Glutamatergic neuron (in vitro differentiated cells): ENCODE data around the gene RLIM. TPM values are rescaled to one million over a fixed set of nuclear protein-coding genes. Genes with fewer than 3 reads are reported as not detected.
"Not testable (repeated sequence)": the region's sequence is repeated elsewhere in the genome, so short reads cannot be mapped to it uniquely, and the experiment has no call there.

Experiments used
- DNase-seq: peaks from one replicate; pipeline ENCODE4 v3.0.0; 2022
- H3K27ac Mint-ChIP-seq: one replicate; pipeline ENCODE4 v1.8.0; 2020; ENCODE audit warnings: mild to moderate bottlenecking, mixed read lengths, inconsistent platforms; ENCODE audit not compliant: unreplicated experiment
- H3K27me3 Mint-ChIP-seq: one replicate; pipeline ENCODE4 v1.8.0; 2020; ENCODE audit warnings: mild to moderate bottlenecking, moderate library complexity, mixed read lengths, inconsistent platforms; ENCODE audit not compliant: unreplicated experiment
- H3K36me3 Mint-ChIP-seq: one replicate; pipeline ENCODE4 v1.8.0; 2020; ENCODE audit warnings: mild to moderate bottlenecking, mixed read lengths, inconsistent platforms; ENCODE audit not compliant: unreplicated experiment
- H3K4me1 Mint-ChIP-seq: one replicate; pipeline ENCODE4 v1.8.0; 2020; ENCODE audit warnings: mild to moderate bottlenecking, low read depth, mixed read lengths, inconsistent platforms; ENCODE audit not compliant: unreplicated experiment
- H3K4me3 Mint-ChIP-seq: one replicate; pipeline ENCODE4 v1.8.0; 2020; ENCODE audit warnings: mild to moderate bottlenecking, mixed read lengths, inconsistent platforms; ENCODE audit not compliant: unreplicated experiment
- H3K9me3 Mint-ChIP-seq: one replicate; pipeline ENCODE4 v1.8.0; 2020; ENCODE audit warnings: mild to moderate bottlenecking, moderate library complexity, mixed read lengths, inconsistent platforms; ENCODE audit not compliant: unreplicated experiment
- long read RNA-seq: library from polyadenylated mRNA; unstranded; transcript quantifications from one replicate; pipeline ENCODE4 v2.0.0, GENCODE V29; 2020; ENCODE audit not compliant: unreplicated experiment
- total RNA-seq: library from RNA; stranded (reverse); fragmentation: NEBNext Ultra II Directional; extraction: Animal tissue kit (Norgen Biotek cat#: 25700); gene quantifications from one replicate; pipeline ENCODE4 v1.2.1, GENCODE V29; 2021; ENCODE audit not compliant: unreplicated experiment
- TF ChIP-seq, protein P1 (sequence below): fragments of 200-600 bp; sonication (generic); IDR thresholded peaks from one replicate; pipeline ENCODE4 v1.5.0; 2021; ENCODE audit not compliant: partially characterized antibody, unreplicated experiment

RLIM gene, protein sequence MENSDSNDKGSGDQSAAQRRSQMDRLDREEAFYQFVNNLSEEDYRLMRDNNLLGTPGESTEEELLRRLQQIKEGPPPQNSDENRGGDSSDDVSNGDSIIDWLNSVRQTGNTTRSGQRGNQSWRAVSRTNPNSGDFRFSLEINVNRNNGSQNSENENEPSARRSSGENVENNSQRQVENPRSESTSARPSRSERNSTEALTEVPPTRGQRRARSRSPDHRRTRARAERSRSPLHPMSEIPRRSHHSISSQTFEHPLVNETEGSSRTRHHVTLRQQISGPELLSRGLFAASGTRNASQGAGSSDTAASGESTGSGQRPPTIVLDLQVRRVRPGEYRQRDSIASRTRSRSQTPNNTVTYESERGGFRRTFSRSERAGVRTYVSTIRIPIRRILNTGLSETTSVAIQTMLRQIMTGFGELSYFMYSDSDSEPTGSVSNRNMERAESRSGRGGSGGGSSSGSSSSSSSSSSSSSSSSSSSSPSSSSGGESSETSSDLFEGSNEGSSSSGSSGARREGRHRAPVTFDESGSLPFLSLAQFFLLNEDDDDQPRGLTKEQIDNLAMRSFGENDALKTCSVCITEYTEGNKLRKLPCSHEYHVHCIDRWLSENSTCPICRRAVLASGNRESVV
- total RNA-seq, result 59.4 TPM
- long read RNA-seq, full-length matches to known transcripts, result 7 of 13 reads
- long read RNA-seq, partial matches to known transcripts, result 0 of 13 reads
- long read RNA-seq, other reads (novel, unspliced or antisense), result 6 of 13 reads

DNA sequence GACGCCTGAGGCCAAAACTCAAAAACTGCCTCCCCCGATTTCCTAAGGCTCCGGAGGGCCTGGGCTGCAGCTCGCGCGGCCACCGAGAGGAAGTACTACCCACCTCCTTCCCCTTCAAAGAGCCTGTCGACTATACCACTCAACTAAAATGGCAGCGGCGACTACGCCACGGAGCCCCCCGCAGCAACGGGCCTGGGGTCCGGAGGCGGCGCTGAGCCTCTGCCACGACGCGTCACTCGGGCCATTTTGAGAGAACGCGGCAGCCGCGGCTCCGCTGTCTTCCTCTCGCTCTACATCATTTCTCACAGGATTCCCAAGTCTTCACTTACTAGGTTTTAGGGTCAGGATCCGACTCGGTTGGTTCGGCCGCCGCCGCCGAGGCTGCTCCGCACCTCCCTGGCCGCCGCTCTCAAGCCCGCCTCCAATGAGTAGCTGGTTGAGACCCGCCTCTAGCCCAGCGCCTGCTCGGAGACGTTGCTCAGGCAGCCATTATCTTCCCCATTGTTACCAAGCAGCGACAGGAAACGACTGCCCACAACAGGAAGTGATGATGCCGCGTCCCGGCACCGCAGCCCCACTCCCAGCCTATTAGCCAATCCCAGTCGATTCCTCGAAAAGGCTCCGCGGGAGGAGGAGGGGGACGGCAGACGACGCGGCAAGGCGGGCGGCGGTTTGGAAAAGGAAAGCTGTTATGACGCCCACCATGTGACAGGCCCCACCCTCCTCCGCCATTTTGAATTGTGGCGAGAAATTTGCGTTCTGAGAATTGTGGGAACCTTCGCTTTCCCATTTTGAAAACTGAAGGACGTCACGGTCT, at the start of gene RLIM:
Gene RLIM (minus strand): TSS at position 532 of the 817 bp plus-strand sequence. CDS start 18,647 bp downstream, outside the sequence.
- Mint-ChIP-seq H3K4me1 (peaks cover 2% of the 10 kb centered on the region), H3K27ac (peak within 1 kb of the TSS; percentile 94), H3K9me3 (peaks cover 2% of the 10 kb centered on the region), H3K4me3 (peak within 1 kb of the TSS; percentile 93), H3K27me3 (no peaks in the 10 kb centered on the region), H3K36me3 (no peaks in the 10 kb centered on the region)
- peak; percentile 86 for DNase-seq
- TF ChIP-seq, protein P1, sequence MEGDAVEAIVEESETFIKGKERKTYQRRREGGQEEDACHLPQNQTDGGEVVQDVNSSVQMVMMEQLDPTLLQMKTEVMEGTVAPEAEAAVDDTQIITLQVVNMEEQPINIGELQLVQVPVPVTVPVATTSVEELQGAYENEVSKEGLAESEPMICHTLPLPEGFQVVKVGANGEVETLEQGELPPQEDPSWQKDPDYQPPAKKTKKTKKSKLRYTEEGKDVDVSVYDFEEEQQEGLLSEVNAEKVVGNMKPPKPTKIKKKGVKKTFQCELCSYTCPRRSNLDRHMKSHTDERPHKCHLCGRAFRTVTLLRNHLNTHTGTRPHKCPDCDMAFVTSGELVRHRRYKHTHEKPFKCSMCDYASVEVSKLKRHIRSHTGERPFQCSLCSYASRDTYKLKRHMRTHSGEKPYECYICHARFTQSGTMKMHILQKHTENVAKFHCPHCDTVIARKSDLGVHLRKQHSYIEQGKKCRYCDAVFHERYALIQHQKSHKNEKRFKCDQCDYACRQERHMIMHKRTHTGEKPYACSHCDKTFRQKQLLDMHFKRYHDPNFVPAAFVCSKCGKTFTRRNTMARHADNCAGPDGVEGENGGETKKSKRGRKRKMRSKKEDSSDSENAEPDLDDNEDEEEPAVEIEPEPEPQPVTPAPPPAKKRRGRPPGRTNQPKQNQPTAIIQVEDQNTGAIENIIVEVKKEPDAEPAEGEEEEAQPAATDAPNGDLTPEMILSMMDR, result no peak

DNA sequence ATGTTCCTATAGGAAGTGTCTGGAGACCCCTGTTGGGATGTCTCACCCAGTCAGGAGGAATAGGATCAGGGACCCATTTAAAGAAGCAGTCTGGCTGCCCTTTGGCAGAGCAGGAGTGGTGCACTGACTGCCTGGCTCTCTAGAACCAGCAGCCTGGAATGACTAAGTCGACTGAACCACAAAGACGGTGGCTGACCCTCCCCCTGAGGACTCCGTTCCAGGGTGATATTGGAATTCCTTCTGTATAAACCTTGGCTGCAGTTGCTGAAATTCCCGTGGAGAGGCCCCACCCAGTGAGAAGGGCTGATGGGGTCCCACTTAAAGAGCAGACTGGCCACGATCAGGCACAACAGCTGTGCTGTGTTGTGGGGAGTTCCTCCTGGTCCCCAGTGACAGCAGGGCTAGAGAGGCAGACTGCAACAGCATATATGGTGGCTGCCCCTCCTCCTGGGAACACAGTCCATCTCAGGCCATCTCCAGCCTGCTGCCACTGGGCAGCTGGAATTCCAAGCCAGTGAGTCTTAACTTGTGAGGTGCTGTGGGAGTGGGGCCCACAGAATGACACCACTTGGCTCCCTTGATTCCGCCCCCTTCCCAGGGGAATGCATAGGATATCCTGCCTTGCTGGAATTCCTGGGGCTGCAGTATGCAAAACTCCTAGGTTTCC, 41.8 kb upstream of the RLIM start:
- no peak for DNase-seq
- Mint-ChIP-seq H3K4me1 (no peaks in the 10 kb centered on the region), H3K36me3 (no peaks in the 10 kb centered on the region), H3K27me3 (no peaks in the 10 kb centered on the region), H3K27ac (no peak overlapping the region), H3K9me3 (no peaks in the 10 kb centered on the region), H3K4me3 (no peak overlapping the region)
- TF ChIP-seq, protein P1, result no peak

DNA sequence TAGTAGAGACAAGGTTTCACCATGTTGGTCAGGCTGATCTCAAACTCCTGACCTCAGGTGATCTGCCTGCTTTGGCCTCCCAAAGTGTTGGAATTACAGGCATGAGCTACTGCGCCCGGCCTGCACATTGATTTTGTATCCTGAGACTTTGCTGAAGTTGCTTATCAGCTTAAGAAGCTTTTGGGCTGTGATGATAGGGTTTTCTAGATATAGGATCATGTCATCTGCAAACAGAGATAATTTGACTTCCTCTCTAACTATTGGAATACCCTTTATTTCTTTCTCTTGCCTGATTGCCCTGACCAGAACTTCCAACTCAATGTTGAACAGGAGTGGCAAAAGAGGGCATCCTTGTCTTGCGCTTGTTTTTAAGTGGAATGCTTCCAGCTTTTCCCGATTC, 40.5 kb upstream of the RLIM start:
- not testable (repeated sequence) for H3K4me3 Mint-ChIP-seq, H3K36me3 Mint-ChIP-seq, DNase-seq, H3K27me3 Mint-ChIP-seq, H3K9me3 Mint-ChIP-seq, H3K4me1 Mint-ChIP-seq, H3K27ac Mint-ChIP-seq

DNA sequence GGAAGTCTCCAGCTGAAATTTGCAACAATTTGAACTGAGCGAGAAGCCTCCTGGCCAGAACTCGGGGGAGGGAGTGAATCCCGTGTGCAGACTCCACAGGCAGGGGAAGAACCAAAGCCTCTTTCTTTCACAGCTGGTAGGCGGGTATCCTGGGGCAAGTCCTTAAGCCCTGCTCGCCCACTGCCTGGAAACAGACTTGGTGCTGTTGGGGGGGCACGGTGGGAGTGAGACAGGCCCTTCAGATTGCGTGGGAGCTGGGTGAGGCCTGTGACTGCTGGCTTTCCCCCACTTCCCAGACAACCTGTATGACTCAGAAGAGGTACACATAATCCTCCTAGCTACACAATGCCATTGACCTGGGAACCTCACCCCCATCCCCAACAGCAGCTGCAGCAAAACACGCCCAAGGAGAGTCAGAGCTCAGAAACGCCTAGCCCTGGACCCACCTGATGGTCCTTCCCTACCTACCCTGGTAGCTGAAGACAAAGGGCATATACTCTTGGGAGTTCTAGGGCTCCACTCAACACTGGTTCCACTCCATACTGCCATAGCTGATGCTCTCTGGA, 22.4 kb upstream of the RLIM start:
- H3K27ac Mint-ChIP-seq, result no peak overlapping the region
- H3K4me1 Mint-ChIP-seq, result no peaks in the 10 kb centered on the region
- DNase-seq, result no peak
- no peaks in the 10 kb centered on the region for H3K36me3 Mint-ChIP-seq
- H3K4me3 Mint-ChIP-seq, result no peak overlapping the region
- no peaks in the 10 kb centered on the region for H3K27me3 Mint-ChIP-seq
- H3K9me3 Mint-ChIP-seq, result no peaks in the 10 kb centered on the region
- TF ChIP-seq, protein P1, result no peak
